K562 (cell line): ENCODE results near the gene PSMD9. TPM values are rescaled to one million over a fixed set of nuclear protein-coding genes. Genes with fewer than 3 reads are reported as not detected.

ENCODE experiments used
- ATAC-seq: fragments of 200-7000 bp; cut with Tn5 transposase; 3 replicates; pipeline ENCODE4 v1.9.1; 2020; ENCODE audit warnings: moderate library complexity
- BruUV-seq: library from RNA; stranded (reverse); fragments of 400-500 nt; replicated peaks from 2 replicates; lab custom pipeline; 2021; lab: Mats Ljungman, UMichigan
- CTCF ChIA-PET: fragments of 300-600 bp; formaldehyde crosslinking; extraction: SDS; loops from one replicate; lab custom pipeline; 2021; ENCODE audit warnings: low intra/inter-chr PET ratio; lab: Yijun Ruan, JAX
- POLR2A ChIA-PET: fragments of 300-600, 350-650 bp; sonication (Branson Sonifier 250); formaldehyde crosslinking; extraction: SDS; loops from one replicate; lab custom pipeline; 2021; ENCODE audit warnings: antibody characterized with exemption, inconsistent platforms; lab: Yijun Ruan, JAX
- DNase-seq, 4 experiments: peaks; one replicate each; pipeline versions ENCODE4 v3.0.0 to v3.0.0-alpha.2; 2011 to 2018; ENCODE audit warnings: low spot score in 3 of 4, mixed read lengths in 3 of 4; ENCODE audit errors: extremely low read depth in 1 of 4
- FAIRE-seq: peaks from 2 replicates; lab custom pipeline; 2011; peaks lifted over from hg19 to GRCh38; lab: Jason Lieb, UNC
- H2AFZ ChIP-seq: 2 replicates; pipeline ENCODE4 v1.6.0; 2011; ENCODE audit warnings: low read depth, low read length, control low read depth, inconsistent platforms
- H3K27ac ChIP-seq: fragments of 200-600 bp; 3 replicates; pipeline ENCODE4 v1.8.0; 2011; ENCODE audit warnings: low read depth, mild to moderate bottlenecking, control low read depth, inconsistent platforms, low read length, moderate library complexity, mixed read lengths; ENCODE audit errors: extremely low read depth
- H3K27me3 ChIP-seq, 2 experiments: fragments of 300-600 bp in 1 of 2; 2 replicates in 1 of 2; 3 replicates in 1 of 2; pipeline versions ENCODE4 v1.6.0 to v1.8.0; 2011; ENCODE audit warnings: inconsistent platforms in 2 of 2, low read length in 2 of 2, mild to moderate bottlenecking in 1 of 2, mixed read lengths in 1 of 2, moderate library complexity in 1 of 2; ENCODE audit not compliant: control insufficient read depth in 2 of 2, insufficient read depth in 2 of 2
- H3K36me3 ChIP-seq: fragments of 300-600 bp; 3 replicates; pipeline ENCODE4 v1.8.0; 2011; ENCODE audit warnings: mild to moderate bottlenecking, low read length, inconsistent platforms; ENCODE audit not compliant: control insufficient read depth, insufficient read depth
- H3K4me1 ChIP-seq, 2 experiments: fragments of 200-600 bp in 1 of 2; replicated peaks in 1 of 2; 2 replicates in 1 of 2; 3 replicates in 1 of 2; pipeline versions ENCODE4 v1.5.1 to v1.8.0; 2011; ENCODE audit warnings: inconsistent platforms in 2 of 2, low read length in 2 of 2, mild to moderate bottlenecking in 1 of 2, mixed read lengths in 1 of 2, moderate library complexity in 1 of 2; ENCODE audit not compliant: control insufficient read depth in 2 of 2, insufficient read depth in 2 of 2
- H3K4me2 ChIP-seq: 2 replicates; pipeline ENCODE4 v1.6.1; 2011; ENCODE audit warnings: low read length, control low read depth, inconsistent platforms, mixed read lengths; ENCODE audit not compliant: insufficient read depth
- H3K4me3 ChIP-seq: fragments of 200-600 bp; sonication (generic), shearing (Covaris generic); 2 replicates; pipeline ENCODE4 v1.5.1; 2016; ENCODE audit warnings: control low read depth, inconsistent platforms
- H3K79me2 ChIP-seq: fragments of 200-600 bp; 3 replicates; pipeline ENCODE4 v1.8.0; 2011; ENCODE audit warnings: low read length, inconsistent platforms; ENCODE audit not compliant: control insufficient read depth, insufficient read depth
- H3K9ac ChIP-seq, 2 experiments: 2 replicates each; pipeline versions ENCODE4 v1.6.0 to v1.6.1; 2011; ENCODE audit warnings: low read depth in 2 of 2, low read length in 2 of 2, control low read depth in 1 of 2, inconsistent platforms in 1 of 2, mild to moderate bottlenecking in 1 of 2, mixed read lengths in 1 of 2; ENCODE audit not compliant: insufficient read depth in 1 of 2
- H3K9me1 ChIP-seq: one replicate; pipeline ENCODE4 v1.6.0; 2011; ENCODE audit warnings: inconsistent platforms, mild to moderate bottlenecking, low read length, moderate library complexity; ENCODE audit not compliant: control insufficient read depth, insufficient read depth
- H3K9me3 ChIP-seq: replicated peaks from 2 replicates; pipeline ENCODE4 v1.5.1; 2011; ENCODE audit warnings: low read depth, low read length, inconsistent platforms; ENCODE audit not compliant: control insufficient read depth, insufficient read depth
- H4K20me1 ChIP-seq: replicated peaks from 2 replicates; pipeline ENCODE4 v1.6.1; 2011; ENCODE audit warnings: low read length, inconsistent platforms, mixed read lengths; ENCODE audit not compliant: control insufficient read depth, insufficient read depth
- BRF1 ChIP-seq: IDR thresholded peaks from 3 replicates; pipeline ENCODE4 v1.6.1; 2011; ENCODE audit warnings: borderline replicate concordance, mild to moderate bottlenecking; ENCODE audit not compliant: insufficient read length; ENCODE audit errors: extremely low read depth
- CBFB ChIP-seq: sonication (generic); formaldehyde crosslinking; IDR thresholded peaks from 2 replicates; pipeline ENCODE4 v1.4.0; 2020; ENCODE audit warnings: mild to moderate bottlenecking, missing genetic modification reagents
- ESRRB ChIP-seq: fragments of 250-450 bp; sonication (Bioruptor Pico); IDR thresholded peaks from 2 replicates; pipeline ENCODE4 v1.5.0; 2020; ENCODE audit warnings: mild to moderate bottlenecking, moderate library complexity, borderline replicate concordance
- HOXB6 ChIP-seq: fragments of 250-450 bp; sonication (Bioruptor Pico); IDR thresholded peaks from 2 replicates; pipeline ENCODE4 v1.5.1; 2022; ENCODE audit warnings: mild to moderate bottlenecking, borderline replicate concordance
- NBN ChIP-seq: fragments of 450-650 bp; IDR thresholded peaks from 2 replicates; pipeline ENCODE4 v1.6.1; 2016; ENCODE audit warnings: low read depth, mild to moderate bottlenecking
- NKRF ChIP-seq: fragments of 450-650 bp; IDR thresholded peaks from 2 replicates; pipeline ENCODE4 v1.6.1; 2016; ENCODE audit warnings: borderline replicate concordance
- RBM17 ChIP-seq: fragments of 200-400 bp; formaldehyde crosslinking; IDR thresholded peaks from 2 replicates; pipeline ENCODE4 v1.6.1; 2017; ENCODE audit warnings: low read depth, mild to moderate bottlenecking, low read length, borderline replicate concordance
- SRSF7 ChIP-seq: fragments of 200-400 bp; formaldehyde crosslinking; optimal IDR thresholded peaks from 2 replicates; pipeline ENCODE3; 2017; ENCODE audit warnings: mild to moderate bottlenecking, low read depth, low read length
- TBL1XR1 ChIP-seq, 2 experiments: IDR thresholded peaks; 2 replicates each; pipeline ENCODE4 v1.6.1; 2012; ENCODE audit warnings: improper control_type of control experiment in 2 of 2, low read length in 2 of 2, mild to moderate bottlenecking in 1 of 2
- TSHZ1 ChIP-seq: fragments of 250-450 bp; sonication (Bioruptor Pico); IDR thresholded peaks from 2 replicates; pipeline ENCODE4 v1.4.0; 2020; ENCODE audit warnings: mild to moderate bottlenecking, moderate library complexity
- ZNF592 ChIP-seq: fragments of 450-650 bp; IDR thresholded peaks from 2 replicates; pipeline ENCODE4 v1.6.1; 2017; ENCODE audit warnings: antibody characterized with exemption, mild to moderate bottlenecking
- ZNF695 ChIP-seq: fragments of 450-650 bp; formaldehyde crosslinking; IDR thresholded peaks from 2 replicates; pipeline ENCODE4 v1.4.0; 2020; ENCODE audit warnings: mild to moderate bottlenecking, moderate library complexity
- WGBS: fragments of 100-300 bp; shearing (Covaris generic); methylation state at CpG from one replicate; pipeline ENCODE4 v1.1.6; 2016; ENCODE audit warnings: low coverage, mixed read lengths; ENCODE audit not compliant: insufficient coverage; ENCODE audit errors: missing lambda C conversion rate; 5-methylcytosine and 5-hydroxymethylcytosine counted together
- in situ Hi-C: fragments of 300-500 bp; cut with MboI; formaldehyde crosslinking; loops from 4 replicates; pipeline ENCODE4 v1.15.0; 2018; ENCODE audit warnings: inconsistent platforms, mixed read lengths
- intact Hi-C: fragments of 100-400 bp; cut with micrococcal nuclease; formaldehyde crosslinking; loops from 2 replicates; pipeline ENCODE4 v1.14.2; 2022
- polyA plus RNA-seq, 8 experiments: library from polyadenylated mRNA; depleted of rRNA in 4 of 8; stranded (reverse) in 5 of 8; unstranded in 3 of 8; fragments of >200 nt; fragmentation: Nextera tagmentation in 2 of 8; fragmentation: Illumina TruSeq in 1 of 8; extraction: Ambion mirVana in 2 of 8; extraction: Trizol in 1 of 8; gene quantifications; 2 replicates each; pipeline versions ENCODE4 v1.2.1 to v1.2.3, GENCODE V29; 2011 to 2014; ENCODE audit warnings: inconsistent platforms in 1 of 8, missing spikeins in 1 of 8
- total RNA-seq, 7 experiments: library from RNA; depleted of rRNA in 6 of 7; stranded (reverse); fragments of >200 nt in 6 of 7; fragmentation: Illumina TruSeq in 2 of 7; extraction: Trizol in 2 of 7; gene quantifications; 2 replicates each; pipeline versions ENCODE4 v1.2.1 to v1.2.3, GENCODE V29; 2011 to 2021; ENCODE audit warnings: low replicate concordance in 1 of 7

Gene PSMD9
- total and polyA plus RNA-seq, 9 of the 15 experiments (the other 6 are each of a cell fraction or from before 2014, with no cell fraction given): 12.2 to 143 (median 61.3) TPM

GRCh38 chr12:121875582-121875981 is 13.0 kb upstream of the PSMD9 start:
- ChIA-PET CTCF (no interaction called here), POLR2A (interaction anchor here (1.4 kb wide), 1 partner anchor 151 kb away, joined by 3 read pairs; no protein-coding TSS in a partner anchor)
- ATAC-seq (no peak), DNase-seq (no peak), FAIRE-seq (no peak)
- Histone ChIP-seq H3K9me1 (no peaks in the 10 kb centered on the region), H3K36me3 (no peaks in the 10 kb centered on the region), H3K79me2 (no peaks in the 10 kb centered on the region), H3K9me3 (no peaks in the 10 kb centered on the region), H4K20me1 (no peaks in the 10 kb centered on the region), H3K4me2 (no peak overlapping the region), H3K27ac (no peak overlapping the region), H3K9ac (no peak overlapping the region), H2AFZ (no peak overlapping the region), H3K4me1 (peaks cover 5 to 11% of the 10 kb centered on the region in 2 experiments), H3K4me3 (no peak overlapping the region), H3K27me3 (no peaks in the 10 kb centered on the region)
- in situ Hi-C loops: no loop called here
- TF ChIP-seq BRF1: no peak
- no peak for TF ChIP-seq SRSF7
- no peak for TF ChIP-seq ZNF592
- no peak for TF ChIP-seq HOXB6 (CRISPR knock-in tag)
- TF ChIP-seq ZNF695 (CRISPR knock-in tag): no peak
- TF ChIP-seq TBL1XR1 (IDR thresholded peaks at IDR 0.05; ENCODE audit: low read length in 2 of 2): no peak
- TF ChIP-seq TSHZ1 (CRISPR knock-in tag): no peak
- TF ChIP-seq ESRRB (CRISPR knock-in tag): no peak
- no peak for TF ChIP-seq NBN
- TF ChIP-seq CBFB (CRISPR knock-in tag): no peak
- TF ChIP-seq RBM17: no peak
- TF ChIP-seq NKRF: no peak
- intact Hi-C loops: no loop called here
- no TSS peak for BruUV-seq
- 50% methylated on average over 6 of the region's 6 CpGs for WGBS
